ENCODE results near the gene LRRD1.
"Not testable (repeated sequence)": the region's sequence is repeated elsewhere in the genome, so short reads cannot be mapped to it uniquely, and the experiment has no call there.

LRRD1 gene

DNA sequence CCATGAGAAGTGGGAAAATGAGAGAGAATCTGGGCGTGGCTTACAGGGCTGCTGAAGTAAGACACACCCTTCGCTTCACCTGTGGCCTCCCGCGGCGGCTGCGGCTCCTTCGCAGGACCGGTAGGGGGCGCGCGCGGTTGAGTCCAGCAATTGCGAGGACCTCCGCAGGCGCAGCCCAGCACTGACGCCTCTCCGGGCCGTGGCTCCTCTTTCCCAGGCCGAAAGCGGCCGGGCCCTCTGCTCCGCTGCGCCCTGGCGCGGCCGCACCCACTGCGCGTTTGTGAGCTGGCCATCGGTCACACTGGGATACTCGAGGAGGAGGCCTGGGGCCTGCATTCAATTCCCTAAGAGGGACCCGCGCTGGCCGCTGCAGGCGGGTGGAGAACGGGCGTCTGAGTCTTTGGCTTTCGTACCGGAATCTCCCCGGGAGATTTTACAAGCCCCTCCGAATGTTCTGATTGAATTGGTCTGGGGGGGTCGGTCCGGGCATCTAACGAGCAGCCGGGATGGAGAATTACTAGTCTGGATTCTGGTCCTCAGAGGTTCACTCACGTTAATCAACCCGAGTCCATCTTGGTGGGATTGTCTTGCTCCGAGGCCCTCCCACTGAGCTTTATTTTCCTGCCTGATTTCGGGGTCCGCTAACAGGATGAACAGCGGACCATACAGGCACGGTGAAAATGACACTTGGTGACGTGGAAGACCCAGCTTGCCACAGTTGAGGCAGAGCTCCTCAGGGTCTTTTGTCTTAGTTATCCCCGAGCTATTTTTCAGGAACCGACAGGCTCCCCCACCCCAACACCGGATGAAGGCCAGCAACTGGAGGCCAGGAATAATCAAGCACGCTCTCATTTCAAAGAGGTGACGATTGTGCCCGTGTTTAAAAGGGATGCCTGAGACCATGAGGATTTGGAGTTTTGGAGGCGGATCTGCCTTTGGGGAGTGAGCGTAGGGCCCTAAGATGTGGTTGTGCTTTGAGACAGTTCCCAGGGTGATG, at the start of gene LRRD1:
TSS of gene LRRD1 (minus strand) at position 215 of the 997 bp plus-strand sequence. CDS start 13,940 bp downstream, outside the sequence.
- Histone ChIP-seq H3K27ac (ENCODE audit: low read length) (no peak within 1 kb of the TSS), H3K27me3 (ENCODE audit: control insufficient read depth, insufficient read depth, low read length) (no peaks in the 10 kb centered on the region), H3K4me3 (ENCODE audit: low read length) (peak within 1 kb of the TSS; percentile 29; the same call in 1 of the 2 replicates), H3K36me3 (ENCODE audit: control insufficient read depth, insufficient read depth, low read length) (no peaks in the 10 kb centered on the region), H3K9me3 (ENCODE audit: control insufficient read depth, insufficient read depth, low read length) (no peaks in the 10 kb centered on the region), H3K4me1 (ENCODE audit: control insufficient read depth, insufficient read depth, low read length) (no peaks in the 10 kb centered on the region)
- peak; percentile 55 for DNase-seq (ENCODE audit: low read depth, low spot score)
- no CpG with 5 or more reads among the region's 60 CpGs for WGBS (ENCODE audit: insufficient coverage, insufficient read length)

DNA sequence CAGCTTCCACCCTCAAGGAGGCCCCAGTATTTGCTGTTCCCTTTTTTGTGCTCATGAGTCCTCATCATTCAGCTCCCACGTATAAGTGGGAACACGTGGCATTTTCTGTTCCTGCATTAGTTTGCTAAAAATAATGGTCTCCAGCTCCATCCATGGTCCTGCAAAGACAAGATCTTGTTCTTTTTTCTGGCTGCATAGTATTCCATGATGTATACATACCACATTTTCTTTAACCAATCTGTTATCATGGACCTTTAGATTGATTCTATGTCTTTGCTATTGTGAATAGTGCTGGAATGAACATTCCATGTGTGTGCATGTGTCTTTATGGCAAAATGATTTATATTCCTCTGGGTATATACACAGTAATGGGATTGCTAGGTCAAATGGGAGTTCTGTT, 49.8 kb upstream of the LRRD1 start:
- Histone ChIP-seq H3K4me1 (ENCODE audit: control insufficient read depth, insufficient read depth, low read length) (no peaks in the 10 kb centered on the region), H3K27ac (ENCODE audit: low read length) (no peak overlapping the region), H3K27me3 (ENCODE audit: control insufficient read depth, insufficient read depth, low read length) (no peaks in the 10 kb centered on the region), H3K4me3 (ENCODE audit: low read length) (no peak overlapping the region), H3K9me3 (ENCODE audit: control insufficient read depth, insufficient read depth, low read length) (no peaks in the 10 kb centered on the region), H3K36me3 (ENCODE audit: control insufficient read depth, insufficient read depth, low read length) (no peaks in the 10 kb centered on the region; the same call in 1 of the 2 replicates)
- WGBS (ENCODE audit: insufficient coverage, insufficient read length): no CpG with 5 or more reads among the region's 2 CpGs
- DNase-seq (ENCODE audit: low read depth, low spot score): no peak

DNA sequence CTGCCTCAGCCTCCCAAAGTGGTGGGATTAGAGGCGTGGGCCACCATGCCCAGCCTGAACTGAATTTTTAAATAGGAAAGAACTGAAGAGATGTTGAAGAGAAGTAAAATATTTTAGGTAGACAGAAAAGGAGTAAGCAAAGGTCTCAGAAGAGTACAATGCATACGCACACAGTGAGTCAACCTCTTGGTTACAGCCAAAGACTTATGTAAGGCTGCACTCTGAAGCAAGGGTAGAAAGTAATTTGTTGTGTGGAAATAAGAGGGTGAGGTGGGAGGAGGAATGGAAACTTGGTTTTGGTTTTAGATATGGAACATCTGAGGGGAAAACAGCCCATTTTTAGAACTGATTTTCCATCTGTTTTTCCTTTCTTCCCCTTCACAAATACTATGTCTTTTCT, 49.2 kb upstream of the LRRD1 start:
- Histone ChIP-seq H3K36me3 (ENCODE audit: control insufficient read depth, insufficient read depth, low read length) (no peaks in the 10 kb centered on the region; the same call in 1 of the 2 replicates), H3K4me1 (ENCODE audit: control insufficient read depth, insufficient read depth, low read length) (no peaks in the 10 kb centered on the region), H3K9me3 (ENCODE audit: control insufficient read depth, insufficient read depth, low read length) (no peaks in the 10 kb centered on the region), H3K27me3 (ENCODE audit: control insufficient read depth, insufficient read depth, low read length) (no peaks in the 10 kb centered on the region), H3K27ac (ENCODE audit: low read length) (no peak overlapping the region), H3K4me3 (ENCODE audit: low read length) (no peak overlapping the region)
- no CpG with 5 or more reads among the region's 2 CpGs for WGBS (ENCODE audit: insufficient coverage, insufficient read length)
- no peak for DNase-seq (ENCODE audit: low read depth, low spot score)

DNA sequence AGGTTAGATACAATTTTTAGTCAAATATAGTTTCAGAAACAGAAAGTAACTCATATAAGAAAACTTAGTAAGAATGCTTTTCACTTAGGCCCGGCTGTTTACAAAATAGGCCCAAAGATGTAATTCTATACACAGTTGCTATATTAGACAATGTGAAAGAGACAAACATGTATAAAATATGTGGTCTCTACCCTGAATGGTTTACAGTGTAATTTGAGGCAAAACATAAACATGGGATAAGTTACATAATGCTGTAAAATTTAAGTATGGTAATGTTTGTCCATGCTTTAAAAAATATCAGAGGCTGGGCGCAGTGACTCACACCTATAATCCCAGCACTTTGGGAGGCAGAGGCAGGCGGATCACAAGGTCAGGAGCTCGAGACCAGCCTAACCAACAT, 48.0 kb upstream of the LRRD1 start:
- Histone ChIP-seq H3K27me3 (ENCODE audit: control insufficient read depth, insufficient read depth, low read length) (no peaks in the 10 kb centered on the region), H3K4me1 (ENCODE audit: control insufficient read depth, insufficient read depth, low read length) (no peaks in the 10 kb centered on the region), H3K27ac (ENCODE audit: low read length) (no peak overlapping the region), H3K4me3 (ENCODE audit: low read length) (no peak overlapping the region), H3K36me3 (ENCODE audit: control insufficient read depth, insufficient read depth, low read length) (no peaks in the 10 kb centered on the region; the same call in 1 of the 2 replicates), H3K9me3 (ENCODE audit: control insufficient read depth, insufficient read depth, low read length) (no peaks in the 10 kb centered on the region)
- DNase-seq (ENCODE audit: low read depth, low spot score): no peak
- WGBS (ENCODE audit: insufficient coverage, insufficient read length): no CpG with 5 or more reads among the region's 4 CpGs

DNA sequence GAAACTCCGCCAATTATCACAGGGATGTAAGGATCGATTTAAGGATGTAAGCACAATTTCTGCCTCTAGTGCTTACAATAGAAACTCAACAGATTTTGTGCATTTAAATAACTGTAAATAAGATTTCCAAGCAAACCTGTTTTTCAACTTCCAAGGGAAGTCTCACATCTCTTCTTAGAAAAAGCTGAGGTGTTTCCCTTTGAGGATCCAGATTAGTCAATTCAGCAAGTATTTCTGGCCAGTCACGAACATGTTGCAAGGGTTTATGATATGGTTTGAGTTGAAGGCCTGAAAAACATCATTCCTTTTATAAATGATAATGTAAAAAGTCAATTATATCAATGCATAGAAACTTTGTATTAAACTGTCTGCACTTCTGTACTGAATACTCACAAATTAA, 42.8 kb upstream of the LRRD1 start:
- Histone ChIP-seq H3K27ac (ENCODE audit: low read length) (no peak overlapping the region), H3K4me3 (ENCODE audit: low read length) (no peak overlapping the region), H3K27me3 (ENCODE audit: control insufficient read depth, insufficient read depth, low read length) (no peaks in the 10 kb centered on the region), H3K4me1 (ENCODE audit: control insufficient read depth, insufficient read depth, low read length) (no peaks in the 10 kb centered on the region), H3K9me3 (ENCODE audit: control insufficient read depth, insufficient read depth, low read length) (no peaks in the 10 kb centered on the region), H3K36me3 (ENCODE audit: control insufficient read depth, insufficient read depth, low read length) (peaks cover 4% of the 10 kb centered on the region; the same call in 1 of the 2 replicates)
- no CpG with 5 or more reads among the region's 3 CpGs for WGBS (ENCODE audit: insufficient coverage, insufficient read length)
- no peak for DNase-seq (ENCODE audit: low read depth, low spot score)

DNA sequence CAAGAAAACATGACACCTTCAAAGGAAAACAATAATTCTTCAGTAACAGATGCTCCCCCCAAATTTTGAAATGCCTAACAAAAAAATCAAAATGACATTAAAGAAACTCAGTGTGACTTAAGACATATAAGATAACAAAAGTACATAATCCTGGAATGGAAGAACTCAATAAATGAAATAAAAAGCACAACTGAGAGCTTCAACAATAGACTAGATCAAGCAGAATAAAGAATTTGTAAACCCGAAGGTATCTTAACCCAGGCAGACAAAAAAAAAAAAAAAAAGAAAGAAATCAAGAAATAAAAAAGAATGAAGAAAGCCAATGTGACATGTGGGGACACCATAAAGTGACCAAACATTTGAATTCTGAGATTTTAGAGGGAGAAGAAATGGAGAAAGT, 27.7 kb upstream of the LRRD1 start:
- DNase-seq (ENCODE audit: low read depth, low spot score): no peak
- H3K27ac ChIP-seq (ENCODE audit: low read length): no peak overlapping the region
- no peaks in the 10 kb centered on the region for H3K4me1 ChIP-seq (ENCODE audit: control insufficient read depth, insufficient read depth, low read length)
- H3K36me3 ChIP-seq (ENCODE audit: control insufficient read depth, insufficient read depth, low read length): no peaks in the 10 kb centered on the region
- no peak overlapping the region for H3K4me3 ChIP-seq (ENCODE audit: low read length)
- H3K27me3 ChIP-seq (ENCODE audit: control insufficient read depth, insufficient read depth, low read length): no peaks in the 10 kb centered on the region
- no CpG with 5 or more reads among the region's 1 CpG for WGBS (ENCODE audit: insufficient coverage, insufficient read length)
- no peaks in the 10 kb centered on the region for H3K9me3 ChIP-seq (ENCODE audit: control insufficient read depth, insufficient read depth, low read length)

DNA sequence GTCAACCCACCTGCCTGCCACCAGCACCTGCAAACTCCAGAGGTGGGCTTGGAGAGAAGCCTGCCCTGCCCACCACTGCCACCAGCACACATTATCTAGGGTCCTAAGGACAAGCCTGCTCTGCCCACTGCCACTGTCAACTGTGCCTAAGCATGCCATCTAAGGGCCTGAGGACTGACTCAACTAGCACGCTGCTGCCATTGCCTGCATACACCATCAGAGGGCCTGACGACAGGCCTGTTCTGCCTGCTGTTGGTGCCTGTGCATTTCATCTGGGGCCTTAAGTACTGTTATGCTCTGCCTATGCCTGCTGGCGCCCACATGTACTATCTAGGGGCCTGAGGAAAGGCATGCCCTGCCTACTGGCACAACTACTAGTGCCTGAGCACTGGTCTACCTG, 27.0 kb upstream of the LRRD1 start:
- WGBS (ENCODE audit: insufficient coverage, insufficient read length): no CpG with 5 or more reads among the region's 3 CpGs
- no peaks in the 10 kb centered on the region for H3K9me3 ChIP-seq (ENCODE audit: control insufficient read depth, insufficient read depth, low read length)
- no peak overlapping the region for H3K4me3 ChIP-seq (ENCODE audit: low read length)
- H3K27me3 ChIP-seq (ENCODE audit: control insufficient read depth, insufficient read depth, low read length): no peaks in the 10 kb centered on the region
- no peak for DNase-seq (ENCODE audit: low read depth, low spot score)
- H3K4me1 ChIP-seq (ENCODE audit: control insufficient read depth, insufficient read depth, low read length): no peaks in the 10 kb centered on the region
- no peak overlapping the region for H3K27ac ChIP-seq (ENCODE audit: low read length)
- H3K36me3 ChIP-seq (ENCODE audit: control insufficient read depth, insufficient read depth, low read length): no peaks in the 10 kb centered on the region

DNA sequence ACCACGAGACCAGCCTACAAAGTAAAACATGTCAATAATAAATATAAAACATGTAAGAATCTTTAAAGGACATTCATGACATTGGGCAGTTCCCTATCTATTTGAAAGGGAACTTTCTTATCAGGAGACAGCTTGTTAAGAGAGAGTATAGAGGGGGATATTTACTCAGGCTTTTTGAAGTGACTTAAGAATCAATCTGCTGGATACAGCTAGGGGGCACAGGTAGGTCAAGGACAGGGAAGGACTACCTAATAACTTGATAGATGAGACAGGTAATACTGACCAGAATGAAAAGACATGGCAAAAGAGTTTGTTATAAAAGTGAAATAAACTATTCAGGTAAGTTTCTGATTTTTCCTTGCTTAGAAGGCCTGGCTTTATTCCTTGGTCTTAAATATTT, 21.8 kb upstream of the LRRD1 start:
- DNase-seq (ENCODE audit: low read depth, low spot score): no peak
- Histone ChIP-seq H3K4me1 (ENCODE audit: control insufficient read depth, insufficient read depth, low read length) (no peaks in the 10 kb centered on the region), H3K36me3 (ENCODE audit: control insufficient read depth, insufficient read depth, low read length) (no peaks in the 10 kb centered on the region), H3K27me3 (ENCODE audit: control insufficient read depth, insufficient read depth, low read length) (no peaks in the 10 kb centered on the region), H3K9me3 (ENCODE audit: control insufficient read depth, insufficient read depth, low read length) (no peaks in the 10 kb centered on the region), H3K4me3 (ENCODE audit: low read length) (no peak overlapping the region), H3K27ac (ENCODE audit: low read length) (no peak overlapping the region)
- WGBS (ENCODE audit: insufficient coverage, insufficient read length): no CpG with 5 or more reads among the region's 1 CpG

DNA sequence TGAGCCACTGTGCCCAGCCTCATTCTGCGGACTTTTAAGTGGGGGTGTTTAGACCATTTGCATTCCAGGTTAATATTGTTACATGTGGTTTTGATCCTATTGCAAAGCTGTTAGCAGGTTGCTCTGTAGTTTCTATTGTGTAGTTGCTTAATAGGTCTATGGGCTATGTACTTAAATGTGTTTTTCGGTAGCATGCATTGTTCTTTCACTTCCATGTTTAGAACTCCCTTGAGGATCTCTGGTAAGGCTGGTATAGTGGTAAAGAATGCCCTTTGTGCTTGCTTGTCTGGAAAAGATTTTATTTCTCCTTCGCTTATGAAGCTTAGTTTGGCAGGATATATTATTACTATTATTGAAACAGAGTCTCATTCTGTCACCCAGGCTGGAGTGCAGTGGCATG, 13.4 kb upstream of the LRRD1 start:
- no peak overlapping the region for H3K4me3 ChIP-seq (ENCODE audit: low read length)
- WGBS (ENCODE audit: insufficient coverage, insufficient read length): no CpG with 5 or more reads among the region's 3 CpGs
- no peaks in the 10 kb centered on the region for H3K4me1 ChIP-seq (ENCODE audit: control insufficient read depth, insufficient read depth, low read length)
- no peak for DNase-seq (ENCODE audit: low read depth, low spot score)
- H3K9me3 ChIP-seq (ENCODE audit: control insufficient read depth, insufficient read depth, low read length): peaks cover 2% of the 10 kb centered on the region; the same call in 1 of the 2 replicates
- no peak overlapping the region for H3K27ac ChIP-seq (ENCODE audit: low read length)
- H3K27me3 ChIP-seq (ENCODE audit: control insufficient read depth, insufficient read depth, low read length): no peaks in the 10 kb centered on the region
- no peaks in the 10 kb centered on the region for H3K36me3 ChIP-seq (ENCODE audit: control insufficient read depth, insufficient read depth, low read length)

DNA sequence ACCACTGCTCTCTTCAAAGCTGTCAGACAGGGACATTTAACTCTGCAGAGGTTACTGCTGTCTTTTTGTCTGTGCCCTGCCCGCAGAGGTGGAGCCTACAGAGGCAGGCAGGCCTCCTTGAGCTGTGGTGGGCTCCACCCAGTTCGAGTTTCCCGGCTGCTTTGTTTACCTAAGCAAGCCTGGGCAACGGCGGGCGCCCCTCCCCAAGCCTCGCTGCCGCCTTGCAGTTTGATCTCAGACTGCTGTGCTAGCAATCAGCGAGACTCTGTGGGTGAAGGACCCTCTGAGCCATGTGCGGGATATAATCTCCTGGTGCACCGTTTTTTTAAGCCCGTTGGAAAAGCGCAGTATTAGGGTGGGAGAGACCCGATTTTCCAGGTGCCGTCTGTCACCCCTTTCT, 10.3 kb upstream of the LRRD1 start:
- not testable (repeated sequence) for H3K36me3 ChIP-seq (ENCODE audit: control insufficient read depth, insufficient read depth, low read length); H3K4me3 ChIP-seq (ENCODE audit: low read length); H3K27me3 ChIP-seq (ENCODE audit: control insufficient read depth, insufficient read depth, low read length); H3K27ac ChIP-seq (ENCODE audit: low read length); H3K4me1 ChIP-seq (ENCODE audit: control insufficient read depth, insufficient read depth, low read length); H3K9me3 ChIP-seq (ENCODE audit: control insufficient read depth, insufficient read depth, low read length); DNase-seq (ENCODE audit: low read depth, low spot score)
- no CpG with 5 or more reads among the region's 15 CpGs for WGBS (ENCODE audit: insufficient coverage, insufficient read length)
